Stimulated activated CD8-positive, alpha-beta memory T cell treated with anti-CD3 and anti-CD28 coated beads, Interleukin-2, amount 100 ng/mL, for 48 hours (primary cell): ENCODE measurements around the gene RIN3.

ENCODE experiments used
- DNase-seq, 2 donors: peaks; one replicate each; pipeline ENCODE4 v3.0.0-alpha.2; 2020; ENCODE audit warnings: low read depth in 2 of 2

Gene RIN3

DNA sequence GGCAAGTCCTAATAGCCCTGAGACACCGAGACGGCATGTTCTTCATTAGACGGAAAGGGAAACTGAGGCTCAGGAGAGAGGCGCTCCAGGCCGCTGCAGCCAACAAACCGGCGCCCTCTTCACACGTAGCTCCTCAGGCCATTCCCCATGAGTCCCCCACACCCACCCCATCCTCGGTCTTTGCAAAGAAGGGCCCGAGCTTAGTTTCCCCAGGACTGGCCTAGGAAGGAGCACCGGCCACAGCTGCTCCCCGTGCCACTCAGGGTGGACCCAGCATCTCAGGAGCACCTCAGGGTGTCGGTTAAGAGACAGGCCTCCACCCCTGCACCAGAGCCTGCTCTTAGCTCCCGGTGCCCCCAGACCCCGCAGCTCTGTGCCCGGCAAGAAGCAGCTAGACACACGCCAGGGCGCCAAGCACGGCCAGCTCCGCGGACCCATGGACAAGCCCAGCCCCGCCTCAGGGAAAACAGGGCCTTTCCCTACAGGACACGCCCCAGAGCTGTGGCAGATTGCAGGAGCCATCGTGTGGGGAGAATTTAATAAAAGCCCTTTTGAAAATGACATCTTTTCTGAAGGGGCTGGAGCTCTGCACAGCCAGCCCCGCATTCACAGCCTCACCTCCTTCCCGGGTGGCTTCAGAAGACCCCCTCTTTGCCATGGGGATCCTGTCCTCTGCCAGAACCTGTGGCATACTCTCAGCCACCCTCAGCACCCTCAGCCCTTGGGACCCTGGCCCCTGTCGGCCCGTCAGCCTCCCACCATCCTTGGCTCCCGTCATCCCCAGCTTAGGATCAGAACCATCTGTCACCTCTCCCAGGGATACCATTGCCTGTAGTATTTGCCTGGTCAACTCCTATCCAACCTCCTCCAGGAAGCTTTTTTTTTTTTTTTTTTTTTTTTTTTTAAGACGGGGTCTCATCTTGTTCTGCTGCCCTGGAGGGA is 175.1 kb downstream of the RIN3 start:
- no peak for DNase-seq

DNA sequence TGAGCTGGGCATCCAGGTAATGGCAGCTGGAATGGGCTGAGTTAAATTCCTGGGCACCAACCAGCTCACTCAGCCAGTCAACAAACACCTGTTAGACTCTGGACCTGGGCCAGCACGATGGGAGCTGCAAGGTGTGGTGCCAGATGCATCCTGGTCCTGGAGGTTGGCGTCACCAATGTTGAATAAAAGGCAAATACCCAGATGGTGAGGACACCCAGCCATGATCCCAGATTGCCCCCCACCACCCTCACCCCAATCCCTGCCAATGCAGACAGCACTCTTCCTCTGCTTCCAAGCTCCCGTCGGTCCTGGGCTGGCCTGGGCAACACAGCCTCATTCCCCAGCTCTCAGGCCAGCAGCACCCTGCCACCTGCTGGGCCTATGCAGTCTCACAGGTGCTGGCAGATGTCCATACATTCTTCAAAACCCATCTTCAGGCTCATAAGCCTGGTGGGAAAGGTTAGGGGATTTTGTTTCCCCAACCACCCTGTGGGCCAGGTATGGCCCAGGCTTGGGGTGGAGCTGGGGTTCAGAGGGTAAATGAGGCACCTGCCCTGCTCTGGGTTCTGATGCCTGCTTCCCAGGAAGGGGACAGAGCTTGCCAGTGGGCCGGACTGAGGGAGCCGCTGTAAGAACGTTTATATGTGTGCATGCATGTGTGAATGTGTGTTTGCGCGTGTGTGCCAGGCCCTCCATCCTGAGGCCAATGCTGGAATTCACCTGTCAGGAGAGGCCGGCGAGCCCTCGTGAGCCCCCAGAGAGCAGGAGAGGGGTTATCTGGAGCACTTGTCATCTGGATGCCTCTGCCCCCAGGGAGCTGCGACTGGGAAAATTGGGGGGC is 176.8 kb downstream of the RIN3 start:
- no peak for DNase-seq

DNA sequence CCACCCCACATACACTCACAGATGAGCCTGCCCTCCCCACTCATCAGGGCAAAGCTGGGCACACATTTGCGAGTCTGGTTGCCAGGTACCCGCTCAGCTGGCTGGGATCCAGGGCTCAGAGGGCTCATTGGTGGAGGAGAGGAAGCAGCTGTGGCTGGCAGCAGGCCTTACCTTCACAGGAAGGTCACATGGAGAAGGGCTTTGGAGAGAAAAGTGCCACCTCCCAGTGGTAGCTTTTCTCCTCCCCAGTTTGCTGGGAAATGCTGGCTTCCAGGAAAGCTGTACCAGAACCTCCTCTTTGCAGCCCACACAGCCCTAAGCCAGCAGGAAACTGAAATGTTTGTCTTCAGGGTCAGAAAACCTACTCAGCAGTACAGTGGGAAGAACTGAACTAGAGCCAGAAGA is 179.2 kb downstream of the RIN3 start:
- no peak for DNase-seq

DNA sequence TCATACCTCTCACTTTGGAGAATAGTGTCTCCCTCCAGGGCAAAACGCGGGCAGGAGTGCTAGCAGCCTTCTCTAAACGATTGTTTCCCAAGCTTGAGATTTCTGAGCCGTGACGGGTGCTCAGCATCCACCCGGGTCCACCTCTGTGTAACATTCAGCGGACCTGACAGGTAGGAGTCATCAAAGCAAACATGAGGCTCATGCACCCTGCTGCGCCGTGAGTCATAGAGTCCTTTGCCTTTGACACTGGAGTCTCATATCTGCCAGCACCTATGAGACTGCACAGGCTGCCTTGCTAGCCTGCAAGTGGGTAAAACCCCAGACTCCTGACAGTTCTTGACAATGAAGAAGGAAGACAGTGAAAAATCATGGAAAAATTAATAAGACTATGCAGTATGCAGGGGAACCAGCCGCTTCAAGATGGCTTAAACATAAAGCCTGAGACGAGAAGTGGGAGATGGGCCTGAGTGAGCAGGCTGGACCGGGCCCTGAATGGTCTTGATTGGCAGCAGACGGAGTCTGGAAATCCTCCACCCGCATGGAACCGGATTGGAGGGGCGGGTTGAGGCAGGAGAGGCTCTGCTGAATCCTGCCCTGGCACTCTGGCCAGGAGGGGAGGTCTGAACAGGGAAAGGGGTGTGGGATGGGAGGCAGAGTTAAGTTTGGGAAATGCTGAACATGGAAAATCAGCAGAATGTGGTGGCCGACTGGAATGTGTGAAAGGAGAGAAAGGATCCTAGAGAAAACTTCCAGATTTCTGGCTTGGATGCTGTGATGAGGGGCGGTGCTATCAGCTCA is 180.6 kb downstream of the RIN3 start:
- no peak for DNase-seq

DNA sequence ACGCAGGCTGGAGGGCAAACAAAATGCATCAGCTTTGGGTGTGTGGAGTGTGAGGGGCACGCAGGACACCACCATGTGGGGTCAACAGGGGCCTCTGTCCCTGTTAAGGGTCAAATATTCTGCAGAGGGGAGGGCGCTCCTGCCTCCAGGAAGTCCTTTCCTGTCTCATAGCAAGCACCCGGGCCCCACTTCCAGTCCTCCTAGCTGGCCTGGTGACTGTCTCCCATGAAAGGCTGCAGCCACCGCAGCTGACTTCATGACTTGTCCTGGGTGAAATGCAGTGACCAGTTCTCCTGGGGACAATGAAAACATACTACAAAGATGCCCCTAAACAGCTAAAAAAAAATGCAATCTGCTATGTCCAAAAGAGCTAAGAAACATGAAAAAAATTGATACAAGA is 181.2 kb downstream of the RIN3 start:
- no peak for DNase-seq

DNA sequence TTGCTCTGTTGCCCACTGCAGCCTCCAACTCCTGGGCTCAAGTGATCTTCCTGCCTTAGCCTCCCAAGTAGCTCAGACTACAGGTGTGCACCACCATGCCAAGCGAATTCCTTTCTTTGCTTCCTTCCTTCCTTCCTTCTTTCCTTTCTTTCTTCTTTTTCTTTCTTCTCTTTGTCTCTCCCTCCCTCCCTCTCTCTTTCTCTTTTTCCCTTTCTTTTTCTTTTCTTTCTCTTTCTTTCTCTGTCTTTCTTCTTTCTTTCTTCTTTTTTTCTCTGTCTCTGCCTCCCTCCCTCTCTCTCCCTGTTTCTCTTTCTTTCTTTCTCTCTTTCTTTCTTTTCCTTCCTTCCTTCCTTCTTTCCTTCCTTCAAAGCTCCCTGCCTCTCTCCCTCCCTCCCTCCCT is 182.0 kb downstream of the RIN3 start:
- no peak for DNase-seq

DNA sequence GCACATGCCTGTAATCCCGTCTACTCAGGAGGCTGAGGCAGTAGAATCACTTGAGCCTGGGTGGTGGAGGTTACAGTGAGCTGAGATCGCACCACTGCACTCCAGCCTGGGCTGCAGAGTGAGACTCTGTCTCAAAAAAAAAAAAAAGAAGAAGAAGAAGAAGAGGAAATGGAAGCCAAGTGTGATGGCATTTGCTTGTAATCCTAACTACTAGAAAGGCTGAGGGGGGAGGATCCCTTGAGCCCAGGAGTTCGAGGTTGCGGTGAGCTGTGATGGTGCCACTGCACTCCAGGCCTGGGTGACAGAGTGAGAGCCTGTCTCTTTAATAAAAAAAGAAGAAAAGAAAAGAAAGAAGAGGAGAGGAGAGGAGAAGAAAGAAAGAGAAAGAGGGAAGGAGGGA is 182.8 kb downstream of the RIN3 start:
- DNase-seq = no peak

DNA sequence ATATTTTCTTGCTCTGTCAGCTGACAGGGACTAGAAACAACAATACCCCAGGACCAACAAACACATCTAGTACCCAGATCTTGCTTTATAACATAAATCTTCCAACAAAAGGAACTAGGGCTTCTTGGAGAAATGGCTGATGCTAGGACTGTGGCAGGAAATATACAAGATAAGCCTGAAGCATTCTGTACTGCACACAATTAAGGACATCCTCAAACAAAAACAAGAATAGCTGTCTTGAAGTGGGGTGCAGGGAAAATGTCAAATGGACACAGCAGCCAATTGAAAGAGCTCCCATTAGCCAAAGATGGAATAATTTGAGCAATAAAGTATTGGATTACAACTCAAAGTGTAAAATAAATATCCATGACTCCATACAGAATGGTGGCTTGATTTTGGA is 184.8 kb downstream of the RIN3 start:
- no peak for DNase-seq

DNA sequence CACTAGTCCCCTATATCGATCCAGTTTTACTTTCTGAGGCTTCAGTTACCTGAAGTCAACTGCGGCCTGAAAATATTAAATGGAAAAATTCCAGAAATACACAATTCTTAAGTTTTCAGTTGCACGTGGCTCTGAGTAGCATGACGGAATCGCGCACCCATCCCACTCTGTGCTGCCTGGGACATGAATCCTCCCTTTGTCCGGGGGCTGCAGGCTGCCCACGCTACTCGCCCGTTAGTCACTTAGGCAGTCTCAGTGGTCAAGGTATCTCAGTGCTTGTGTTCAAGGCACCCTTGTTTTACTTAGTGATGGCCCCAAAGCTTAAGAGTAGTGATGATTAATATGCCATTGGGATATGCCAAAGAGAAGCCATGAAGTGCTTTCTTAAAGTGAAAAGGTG is 188.2 kb downstream of the RIN3 start:
- no peak for DNase-seq

DNA sequence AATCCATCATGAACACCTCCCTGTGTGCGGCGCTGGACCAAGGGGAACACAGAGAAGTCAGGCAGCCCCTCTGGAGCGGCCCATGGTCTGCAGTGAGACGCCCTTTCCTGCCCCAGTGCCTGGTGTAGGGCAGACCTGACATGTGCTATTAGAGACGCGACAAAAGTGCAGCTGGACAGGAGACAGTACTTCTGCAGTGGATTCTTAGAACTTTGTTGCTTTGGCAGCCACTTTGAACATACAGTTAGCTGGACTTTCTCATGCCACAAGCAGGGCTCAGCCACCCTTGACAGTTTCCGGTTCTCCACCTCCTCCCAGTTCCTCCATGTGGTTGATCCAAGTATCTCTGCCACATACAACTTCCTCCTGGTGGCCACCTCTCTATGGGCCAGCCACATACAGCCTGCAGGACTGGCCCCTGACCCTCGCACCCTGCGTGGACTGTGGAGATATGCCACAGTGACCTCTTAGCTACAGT is 188.9 kb downstream of the RIN3 start:
- no peak for DNase-seq

DNA sequence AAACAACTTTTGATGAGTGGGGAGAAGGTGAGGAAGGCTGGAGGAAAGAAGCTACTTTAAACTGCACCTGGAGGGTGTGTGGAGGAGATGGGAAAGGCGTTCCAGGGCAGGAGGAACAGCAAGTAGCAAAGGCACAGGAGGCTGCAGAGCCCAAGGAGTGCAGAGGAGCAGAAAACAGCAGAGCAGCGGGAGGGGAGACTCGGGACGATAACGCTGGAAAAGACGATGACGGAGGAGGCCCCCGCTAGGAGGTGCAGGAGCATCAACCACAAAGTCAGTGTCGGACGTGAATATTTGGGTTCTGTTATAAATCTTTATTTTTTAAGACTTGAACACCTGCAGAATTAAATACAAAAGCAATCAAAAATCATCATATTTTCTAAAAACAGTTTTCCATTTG is 189.9 kb downstream of the RIN3 start:
- no peak for DNase-seq

DNA sequence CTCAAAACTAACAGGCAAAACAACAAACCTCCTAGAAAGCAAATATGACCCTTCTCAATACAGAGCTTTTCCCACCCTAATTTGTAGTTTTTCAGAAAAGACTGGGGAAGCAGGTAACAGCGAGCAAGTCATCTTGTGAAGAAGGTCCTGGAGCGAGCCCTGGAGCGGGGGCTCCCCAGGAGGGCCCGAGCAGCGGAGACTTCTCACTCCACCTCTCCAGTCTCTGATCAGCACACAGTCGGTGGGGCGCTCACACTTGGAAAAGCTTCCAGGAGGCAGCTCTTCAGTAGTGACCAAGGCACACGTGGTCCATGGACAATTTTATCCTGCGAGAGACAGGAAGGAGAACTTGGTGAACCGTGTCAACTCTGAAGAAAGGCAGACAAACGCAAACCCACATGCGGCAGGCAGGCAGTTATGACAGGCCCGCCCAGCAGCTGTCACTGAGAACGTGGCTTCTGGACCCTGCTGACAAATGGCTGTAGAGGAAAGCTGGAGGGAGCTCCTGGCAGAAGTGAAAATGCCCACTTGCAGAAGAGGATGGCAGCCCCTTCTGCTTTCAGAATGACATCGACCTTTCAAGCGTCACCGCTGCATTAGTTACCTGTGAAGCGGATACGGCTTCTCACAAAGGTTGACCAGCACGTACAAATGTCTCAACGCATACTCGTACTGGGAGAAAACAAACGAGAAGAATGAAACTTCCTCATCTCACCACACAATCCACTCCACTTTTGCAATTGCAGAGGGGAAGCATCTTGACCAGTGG is 190.6 kb downstream of the RIN3 start:
- DNase-seq = no peak

DNA sequence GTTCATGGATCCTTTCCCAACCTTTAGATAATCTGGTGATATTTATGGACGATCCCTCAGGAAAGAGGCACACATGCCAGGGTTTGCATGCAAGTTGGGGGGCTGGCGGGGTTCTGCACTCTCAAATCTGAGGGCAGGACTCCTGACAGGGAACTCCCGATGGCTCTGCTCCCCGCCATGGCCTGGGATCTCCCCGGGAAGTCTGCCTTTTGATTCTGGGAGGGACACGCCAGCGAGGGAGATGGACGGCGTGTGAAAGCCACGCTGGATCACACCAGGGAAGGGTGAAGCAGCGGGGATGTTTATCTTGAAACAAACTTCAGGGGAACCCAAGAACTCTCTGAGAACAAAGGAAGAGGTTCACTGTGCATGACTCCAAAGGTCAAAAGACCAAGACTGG is 191.2 kb downstream of the RIN3 start:
- DNase-seq = no peak

DNA sequence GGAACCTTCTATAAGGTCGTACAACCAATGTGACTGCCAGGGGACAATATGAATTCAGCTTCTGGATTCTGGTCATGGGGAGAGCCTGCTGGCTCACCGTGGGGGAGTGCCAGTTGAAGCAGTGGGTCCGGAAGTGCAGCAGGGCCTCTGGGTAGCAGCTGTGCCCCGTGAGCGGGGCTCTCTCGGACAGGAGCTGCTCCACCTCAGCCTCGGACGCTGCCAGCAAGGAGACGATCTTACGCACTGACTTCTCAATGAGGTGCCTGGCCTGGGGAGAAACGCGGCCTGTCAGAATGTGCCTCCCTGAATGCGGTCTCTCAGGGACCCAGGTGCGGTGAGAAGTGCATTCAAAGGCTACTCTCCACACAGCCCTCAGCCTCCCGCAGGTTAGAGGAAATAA is 192.8 kb downstream of the RIN3 start:
- DNase-seq = no peak

DNA sequence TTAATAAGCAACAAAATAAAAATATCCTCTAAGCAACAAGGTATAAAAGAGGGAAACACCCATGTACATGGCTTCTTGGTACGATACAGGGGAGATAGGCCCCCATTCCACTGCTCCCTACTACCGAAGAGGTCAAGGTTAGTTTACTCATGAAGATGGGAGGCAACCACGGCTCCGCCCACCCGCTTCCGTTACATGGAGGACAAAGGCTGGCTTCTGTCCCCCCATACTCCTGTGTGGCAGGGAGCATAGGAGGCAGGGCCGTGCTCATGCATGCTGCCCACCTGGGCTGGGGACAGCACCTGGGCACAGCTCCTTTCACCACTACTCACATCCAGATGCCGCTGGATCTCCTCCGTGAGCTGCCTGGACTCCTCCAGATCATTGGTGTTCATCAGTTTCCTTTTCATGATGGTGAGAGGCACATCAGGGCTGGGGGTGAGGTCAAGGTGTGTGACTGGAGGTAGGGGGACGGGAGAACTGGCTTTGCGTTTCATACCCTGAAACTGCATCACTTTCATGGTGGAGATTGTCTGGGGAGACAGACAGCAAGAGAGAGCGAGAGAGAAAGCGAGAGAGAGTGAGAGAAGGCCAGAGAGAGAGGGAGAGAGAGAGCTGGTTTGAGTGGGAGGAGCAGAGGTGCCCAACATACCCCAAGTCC is 195.9 kb downstream of the RIN3 start:
- no peak for DNase-seq

DNA sequence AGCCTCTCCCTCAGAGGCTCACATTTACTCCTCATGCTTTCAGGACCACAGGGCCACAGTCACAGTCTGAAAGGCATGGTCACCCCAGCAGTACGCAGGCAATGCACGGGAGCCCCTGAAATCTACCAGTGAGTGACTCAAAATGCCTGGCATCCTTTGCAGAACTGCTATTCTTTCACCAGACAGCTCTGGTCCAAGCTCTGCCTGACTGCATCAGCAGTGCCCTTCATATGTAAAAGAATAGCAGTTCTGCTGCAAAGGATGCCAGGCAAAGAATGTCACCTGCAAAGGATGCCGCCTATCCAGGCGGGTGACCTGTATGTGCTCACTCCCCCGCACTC is 196.4 kb downstream of the RIN3 start:
- DNase-seq = no peak

DNA sequence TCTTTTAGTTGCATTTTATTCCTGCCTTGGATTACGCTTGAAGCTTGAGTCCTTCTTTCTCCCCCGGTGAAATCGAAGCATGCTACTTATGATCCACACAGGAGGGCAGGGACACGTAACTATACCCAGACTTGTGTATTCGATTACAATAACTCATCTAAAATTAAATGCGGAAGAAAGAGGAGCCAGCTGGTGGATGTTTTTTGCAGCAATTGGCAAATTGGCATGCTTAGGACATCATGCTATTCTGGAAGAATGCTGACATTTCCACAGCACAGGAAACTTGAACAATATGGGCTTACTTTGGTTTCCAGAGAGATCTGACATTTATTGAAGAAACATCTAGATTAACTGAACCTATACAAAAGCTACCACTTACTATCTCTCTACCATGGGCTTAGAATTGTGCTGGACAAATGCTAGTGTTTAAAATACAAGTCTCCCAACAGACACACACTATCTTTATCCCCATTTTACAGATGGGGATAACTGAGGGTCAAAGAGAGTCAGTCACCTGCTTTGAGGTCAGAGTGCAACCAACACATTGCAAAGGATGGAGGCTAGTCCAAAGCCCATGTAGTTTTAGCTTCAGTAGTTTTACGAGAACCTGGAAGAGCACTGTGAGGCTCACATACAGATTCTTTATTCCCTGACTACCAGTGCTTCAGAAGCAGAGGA is 198.5 kb downstream of the RIN3 start:
- no peak for DNase-seq

DNA sequence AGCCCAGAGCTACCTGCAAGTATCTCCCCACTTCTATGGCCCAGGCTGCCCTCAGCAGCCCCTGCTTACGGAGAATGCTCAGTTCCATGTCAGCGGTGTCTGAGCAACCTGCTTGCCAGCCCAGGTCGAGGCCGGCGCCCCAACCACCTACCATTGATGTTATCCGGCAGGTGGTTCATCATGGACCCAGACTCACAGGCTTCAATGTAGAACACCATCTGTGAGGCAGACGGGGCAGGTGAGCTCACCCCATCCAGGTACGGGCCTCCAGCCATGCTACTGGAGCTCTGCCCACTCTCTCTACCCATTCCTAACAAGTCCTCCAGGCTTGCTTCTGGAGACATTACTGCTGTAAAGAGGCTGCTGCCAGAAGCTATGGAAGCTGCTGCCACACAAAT is 199.1 kb downstream of the RIN3 start:
- DNase-seq = no peak

DNA sequence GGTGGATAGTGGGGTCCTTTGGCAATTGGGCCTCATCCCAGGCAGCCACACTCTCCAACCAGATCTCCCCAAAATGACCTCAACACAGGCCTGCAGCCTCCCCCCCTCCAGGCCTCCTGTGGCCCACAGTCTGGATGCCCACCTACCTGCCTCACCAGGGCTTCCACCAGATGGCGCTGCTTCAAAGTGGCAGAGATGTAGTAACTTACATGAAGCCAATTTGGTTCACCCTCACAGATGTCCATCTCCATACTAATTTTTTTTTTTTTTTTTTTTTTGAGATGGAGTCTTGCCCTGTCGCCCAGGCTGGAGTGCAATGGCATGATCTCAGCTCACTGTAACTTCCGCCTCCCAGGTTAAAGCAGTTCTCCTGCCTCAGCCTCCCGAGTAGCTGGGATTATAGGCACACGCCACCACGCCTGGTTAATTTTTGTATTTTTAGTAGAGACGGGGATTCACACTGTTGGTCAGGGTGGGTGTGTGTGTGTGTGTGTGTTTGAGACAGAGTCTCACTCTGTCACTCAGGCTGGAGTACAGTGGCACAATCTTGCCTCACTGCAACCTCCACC is 201.2 kb downstream of the RIN3 start:
- DNase-seq = peak; percentile 79 to 84

DNA sequence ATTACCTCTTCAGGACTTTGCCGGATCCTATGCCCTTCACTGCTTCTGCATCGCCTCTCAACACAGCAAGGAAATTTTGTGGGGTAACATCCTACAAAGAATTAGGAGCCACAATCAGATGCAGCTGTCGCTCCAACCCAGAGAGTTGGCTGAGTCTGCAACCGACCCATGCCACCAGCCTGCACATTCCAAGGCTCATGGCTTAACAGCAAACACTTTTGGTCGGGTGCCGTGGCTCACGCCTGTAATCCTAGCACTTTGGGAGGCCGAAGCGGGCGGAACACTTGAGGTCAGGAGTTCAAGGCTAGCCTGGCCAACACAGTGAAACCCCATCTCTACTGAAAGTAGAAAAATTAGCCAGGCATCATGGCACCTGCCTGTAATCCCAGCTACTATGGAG is 202.6 kb downstream of the RIN3 start:
- no peak for DNase-seq
